Neural cell (in vitro differentiated cells): ENCODE results near the gene DGKB.

Experiments
- CTCF ChIP-seq: fragments of 450-650 bp; IDR thresholded peaks from 2 replicates; pipeline ENCODE4 v1.5.1; 2014; ENCODE audit warnings: antibody characterized with exemption, mild to moderate bottlenecking, moderate library complexity; ENCODE audit not compliant: poor library complexity, severe bottlenecking
- EP300 ChIP-seq: fragments of 450-650 bp; conservative IDR thresholded peaks from 2 replicates; pipeline ENCODE4 v1.6.1; 2014; ENCODE audit warnings: antibody characterized with exemption, mild to moderate bottlenecking, moderate library complexity; ENCODE audit not compliant: poor library complexity, severe bottlenecking
- EZH2 ChIP-seq: fragments of 200-600, 300-800 bp; shearing (Covaris generic), sonication (generic); IDR thresholded peaks from 2 replicates; pipeline ENCODE4 v1.6.1; 2014; ENCODE audit warnings: antibody characterized with exemption, low read length, borderline replicate concordance, mild to moderate bottlenecking; ENCODE audit not compliant: insufficient read depth, poor library complexity, severe bottlenecking
- MXI1 ChIP-seq: fragments of 450-650 bp; conservative IDR thresholded peaks from 2 replicates; pipeline ENCODE4 v1.6.1; 2014; ENCODE audit warnings: antibody characterized with exemption, mild to moderate bottlenecking; ENCODE audit not compliant: poor library complexity, severe bottlenecking
- POLR2AphosphoS5 ChIP-seq: IDR thresholded peaks from 2 replicates; pipeline ENCODE4 v1.6.1; 2012
- RAD21 ChIP-seq: fragments of 450-650 bp; conservative IDR thresholded peaks from 2 replicates; pipeline ENCODE4 v1.6.1; 2014; ENCODE audit warnings: antibody characterized with exemption, mild to moderate bottlenecking, moderate library complexity
- REST ChIP-seq: IDR thresholded peaks from 2 replicates; pipeline ENCODE4 v1.6.1; 2012; ENCODE audit warnings: borderline replicate concordance
- SMC3 ChIP-seq: fragments of 450-650 bp; conservative IDR thresholded peaks from 2 replicates; pipeline ENCODE4 v1.6.1; 2014; ENCODE audit warnings: antibody characterized with exemption, mild to moderate bottlenecking, moderate library complexity; ENCODE audit not compliant: poor library complexity
- TAF1 ChIP-seq: IDR thresholded peaks from 2 replicates; pipeline ENCODE4 v1.6.1; 2012; ENCODE audit warnings: low read depth

GRCh38 chr7:14888962-14889361 is 13.6 kb downstream of the DGKB start:
- no peak for TF ChIP-seq CTCF
- TF ChIP-seq POLR2AphosphoS5 = no peak
- TF ChIP-seq SMC3 = no peak
- TF ChIP-seq EP300 = no peak
- TF ChIP-seq TAF1 = no peak
- TF ChIP-seq EZH2 = no peak
- TF ChIP-seq MXI1 = no peak
- TF ChIP-seq REST = no peak
- no peak for TF ChIP-seq RAD21
